ENCODE measurements around the gene CCDC6.
"Not testable (repeated sequence)": the region's sequence is repeated elsewhere in the genome, so short reads cannot be mapped to it uniquely, and the experiment has no call there.

The CCDC6 gene

DNA sequence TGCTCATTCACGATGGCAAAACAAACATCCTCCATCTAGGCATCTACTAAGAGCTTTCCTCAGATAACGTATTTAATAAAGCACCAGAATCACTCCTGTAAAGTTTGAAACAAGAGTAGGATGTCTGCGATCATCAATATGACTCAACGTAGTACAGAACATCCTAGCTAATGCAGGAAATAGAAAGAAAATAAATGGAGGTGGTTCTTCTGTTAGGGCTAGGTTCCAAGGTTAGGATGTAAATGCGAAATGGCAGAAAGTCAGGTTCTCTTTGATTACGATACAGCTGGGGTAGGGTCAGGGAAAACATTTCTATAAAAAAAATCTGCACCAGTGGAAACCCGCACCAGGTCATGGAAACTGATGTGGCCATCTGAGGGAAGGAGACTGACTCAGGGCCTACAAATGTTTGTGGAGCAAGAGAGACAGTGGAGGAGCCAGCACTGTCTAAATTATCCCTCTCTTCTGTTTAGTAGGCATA is 29.1 kb downstream of the CCDC6 start:
- H3K4me1 ChIP-seq (ENCODE audit: insufficient read depth, low read length, severe bottlenecking): peaks cover 96% of the 10 kb centered on the region
- peaks cover 94% of the 10 kb centered on the region for H3K79me2 ChIP-seq (ENCODE audit: insufficient read depth, low read length)
- H3K9ac ChIP-seq (ENCODE audit: low read length): peak overlapping the region; percentile 33
- H3K27me3 ChIP-seq (ENCODE audit: insufficient read depth, low read length): no peaks in the 10 kb centered on the region
- no peaks in the 10 kb centered on the region for H3K9me3 ChIP-seq (ENCODE audit: low read length)
- H3K4me2 ChIP-seq (ENCODE audit: low read length): peak overlapping the region; percentile 60
- H2AFZ ChIP-seq (ENCODE audit: low read length): no peak overlapping the region
- no peaks in the 10 kb centered on the region for H3K36me3 ChIP-seq (ENCODE audit: insufficient read depth, low read length)
- H3K9me2 ChIP-seq (ENCODE audit: low read depth, low read length): no peaks in the 10 kb centered on the region
- no peaks in the 10 kb centered on the region for H3F3A ChIP-seq (ENCODE audit: insufficient read depth, low read length)
- peak overlapping the region; percentile 74 for H3K27ac ChIP-seq (ENCODE audit: low read depth, low read length, poor library complexity, severe bottlenecking)
- no peaks in the 10 kb centered on the region for H4K20me1 ChIP-seq (ENCODE audit: insufficient read depth, low read length)
- no peak for TF ChIP-seq EZH2 (IDR thresholded peaks at IDR 0.05; ENCODE audit: borderline replicate concordance, low read length)
- TF ChIP-seq, protein P1, sequence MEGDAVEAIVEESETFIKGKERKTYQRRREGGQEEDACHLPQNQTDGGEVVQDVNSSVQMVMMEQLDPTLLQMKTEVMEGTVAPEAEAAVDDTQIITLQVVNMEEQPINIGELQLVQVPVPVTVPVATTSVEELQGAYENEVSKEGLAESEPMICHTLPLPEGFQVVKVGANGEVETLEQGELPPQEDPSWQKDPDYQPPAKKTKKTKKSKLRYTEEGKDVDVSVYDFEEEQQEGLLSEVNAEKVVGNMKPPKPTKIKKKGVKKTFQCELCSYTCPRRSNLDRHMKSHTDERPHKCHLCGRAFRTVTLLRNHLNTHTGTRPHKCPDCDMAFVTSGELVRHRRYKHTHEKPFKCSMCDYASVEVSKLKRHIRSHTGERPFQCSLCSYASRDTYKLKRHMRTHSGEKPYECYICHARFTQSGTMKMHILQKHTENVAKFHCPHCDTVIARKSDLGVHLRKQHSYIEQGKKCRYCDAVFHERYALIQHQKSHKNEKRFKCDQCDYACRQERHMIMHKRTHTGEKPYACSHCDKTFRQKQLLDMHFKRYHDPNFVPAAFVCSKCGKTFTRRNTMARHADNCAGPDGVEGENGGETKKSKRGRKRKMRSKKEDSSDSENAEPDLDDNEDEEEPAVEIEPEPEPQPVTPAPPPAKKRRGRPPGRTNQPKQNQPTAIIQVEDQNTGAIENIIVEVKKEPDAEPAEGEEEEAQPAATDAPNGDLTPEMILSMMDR (IDR thresholded peaks at IDR 0.05; ENCODE audit: low read length): no peak
- H3K4me3 ChIP-seq (ENCODE audit: low read depth, low read length, poor library complexity, severe bottlenecking): peak overlapping the region; percentile 23

DNA sequence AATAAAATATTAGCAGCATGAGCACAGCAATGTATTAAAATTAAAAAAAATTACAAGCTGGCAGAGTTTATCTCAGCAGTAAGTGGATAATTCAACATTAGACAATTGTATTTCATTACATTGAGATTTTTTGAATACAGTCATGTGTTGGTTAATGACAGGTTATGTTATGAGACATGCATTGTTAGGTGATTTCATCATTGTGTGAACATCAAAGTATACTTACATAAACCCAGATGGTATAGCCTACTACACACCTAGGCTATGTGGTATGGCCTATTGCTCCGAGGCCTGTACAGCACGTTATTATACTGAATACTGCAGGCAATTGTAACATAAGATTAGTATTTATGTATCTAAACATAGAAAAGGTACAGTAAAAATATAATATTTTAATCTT is 29.7 kb downstream of the CCDC6 start:
- Histone ChIP-seq H3K79me2 (ENCODE audit: insufficient read depth, low read length) (peaks cover 98% of the 10 kb centered on the region), H3K36me3 (ENCODE audit: insufficient read depth, low read length) (no peaks in the 10 kb centered on the region), H3F3A (ENCODE audit: insufficient read depth, low read length) (no peaks in the 10 kb centered on the region), H2AFZ (ENCODE audit: low read length) (no peak overlapping the region), H3K4me2 (ENCODE audit: low read length) (peak overlapping the region; percentile 60), H3K9ac (ENCODE audit: low read length) (peak overlapping the region; percentile 5; the same call in 1 of the 2 replicates), H3K27ac (ENCODE audit: low read depth, low read length, poor library complexity, severe bottlenecking) (peak overlapping the region; percentile 74), H3K27me3 (ENCODE audit: insufficient read depth, low read length) (no peaks in the 10 kb centered on the region), H3K4me3 (ENCODE audit: low read depth, low read length, poor library complexity, severe bottlenecking) (no peak overlapping the region), H3K9me3 (ENCODE audit: low read length) (no peaks in the 10 kb centered on the region), H3K9me2 (ENCODE audit: low read depth, low read length) (no peaks in the 10 kb centered on the region), H4K20me1 (ENCODE audit: insufficient read depth, low read length) (no peaks in the 10 kb centered on the region), H3K4me1 (ENCODE audit: insufficient read depth, low read length, severe bottlenecking) (peaks cover 100% of the 10 kb centered on the region)
- TF ChIP-seq EZH2 (IDR thresholded peaks at IDR 0.05; ENCODE audit: borderline replicate concordance, low read length): no peak
- TF ChIP-seq, protein P1 (IDR thresholded peaks at IDR 0.05; ENCODE audit: low read length): no peak

DNA sequence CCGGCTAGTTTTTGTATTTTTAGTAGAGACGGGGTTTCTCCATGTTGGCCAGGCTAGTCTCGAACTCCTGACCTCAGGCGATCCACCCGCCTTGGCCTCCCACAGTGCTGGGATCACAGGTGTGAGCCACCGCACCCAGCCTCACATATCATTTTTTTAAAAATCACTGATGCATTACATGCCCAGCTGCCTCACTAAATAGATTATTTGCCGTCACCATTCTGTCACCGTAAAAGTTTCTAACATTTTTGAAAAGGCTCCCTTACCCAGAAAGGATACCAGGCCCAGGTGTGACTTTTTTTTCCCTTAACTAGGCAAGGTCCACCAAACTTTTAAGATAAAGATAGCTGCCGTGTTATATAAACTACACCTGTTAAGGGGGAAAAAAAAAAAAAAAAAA is 30.1 kb downstream of the CCDC6 start:
- Histone ChIP-seq H3K4me2 (ENCODE audit: low read length) (peak overlapping the region; percentile 60), H3K27ac (ENCODE audit: low read depth, low read length, poor library complexity, severe bottlenecking) (peak overlapping the region; percentile 74), H3K4me1 (ENCODE audit: insufficient read depth, low read length, severe bottlenecking) (peaks cover 97% of the 10 kb centered on the region), H3K79me2 (ENCODE audit: insufficient read depth, low read length) (peaks cover 98% of the 10 kb centered on the region)
- not testable (repeated sequence) for H3K36me3 ChIP-seq (ENCODE audit: insufficient read depth, low read length); H3K9ac ChIP-seq (ENCODE audit: low read length); H2AFZ ChIP-seq (ENCODE audit: low read length); H3K9me2 ChIP-seq (ENCODE audit: low read depth, low read length); H3K9me3 ChIP-seq (ENCODE audit: low read length); H3F3A ChIP-seq (ENCODE audit: insufficient read depth, low read length); H4K20me1 ChIP-seq (ENCODE audit: insufficient read depth, low read length); H3K27me3 ChIP-seq (ENCODE audit: insufficient read depth, low read length); H3K4me3 ChIP-seq (ENCODE audit: low read depth, low read length, poor library complexity, severe bottlenecking)

DNA sequence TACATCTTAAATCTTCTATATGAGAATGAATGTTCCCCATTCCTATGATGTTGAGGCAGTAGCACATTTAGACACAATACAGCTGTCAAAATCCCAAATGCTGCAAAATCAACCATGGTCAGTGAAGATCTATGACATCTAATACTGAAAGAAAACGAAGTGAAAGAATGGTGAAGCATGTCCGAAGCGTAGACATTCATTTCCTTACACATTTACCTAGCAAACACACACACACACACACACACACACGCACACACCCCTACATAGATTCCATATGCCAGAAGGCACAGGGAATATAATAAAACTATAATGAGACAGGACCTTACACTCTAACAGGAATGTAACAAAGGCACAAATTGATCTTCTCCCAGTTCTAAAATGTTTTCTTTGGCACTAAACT is 32.5 kb downstream of the CCDC6 start:
- Histone ChIP-seq H4K20me1 (ENCODE audit: insufficient read depth, low read length) (no peaks in the 10 kb centered on the region), H3K27me3 (ENCODE audit: insufficient read depth, low read length) (no peaks in the 10 kb centered on the region), H3K4me2 (ENCODE audit: low read length) (peak overlapping the region; percentile 47; the same call in 1 of the 2 replicates), H3K9me2 (ENCODE audit: low read depth, low read length) (no peaks in the 10 kb centered on the region), H3K4me1 (ENCODE audit: insufficient read depth, low read length, severe bottlenecking) (peaks cover 88% of the 10 kb centered on the region), H2AFZ (ENCODE audit: low read length) (no peak overlapping the region), H3K79me2 (ENCODE audit: insufficient read depth, low read length) (peaks cover 97% of the 10 kb centered on the region), H3K9me3 (ENCODE audit: low read length) (no peaks in the 10 kb centered on the region), H3K4me3 (ENCODE audit: low read depth, low read length, poor library complexity, severe bottlenecking) (no peak overlapping the region), H3K36me3 (ENCODE audit: insufficient read depth, low read length) (no peaks in the 10 kb centered on the region), H3K9ac (ENCODE audit: low read length) (peak overlapping the region; percentile 4; the same call in 1 of the 2 replicates), H3F3A (ENCODE audit: insufficient read depth, low read length) (no peaks in the 10 kb centered on the region), H3K27ac (ENCODE audit: low read depth, low read length, poor library complexity, severe bottlenecking) (peak overlapping the region; percentile 40)
- TF ChIP-seq EZH2 (IDR thresholded peaks at IDR 0.05; ENCODE audit: borderline replicate concordance, low read length): no peak
- TF ChIP-seq, protein P1 (IDR thresholded peaks at IDR 0.05; ENCODE audit: low read length): no peak

All from OCI-LY1 (cell line).